IMR-90 (cell line): ENCODE measurements around the gene ERVH48-1. TPM values are rescaled to one million over a fixed set of nuclear protein-coding genes. Genes with fewer than 3 reads are reported as not detected.

ENCODE experiments used
- ATAC-seq: fragments of 200-7000 bp; cut with Tn5 transposase; 2 replicates; pipeline ENCODE4 v1.9.1; 2020; ENCODE audit warnings: low read depth, mild to moderate bottlenecking, moderate library complexity
- BruUV-seq: library from RNA; stranded (reverse); fragments of 400-500 nt; replicated peaks from 2 replicates; lab custom pipeline; 2021; lab: Mats Ljungman, UMichigan
- CTCF ChIA-PET: fragments of 300-600 bp; formaldehyde crosslinking; extraction: SDS; loops from one replicate; lab custom pipeline; 2021; ENCODE audit warnings: antibody characterized with exemption; lab: Yijun Ruan, JAX
- POLR2A ChIA-PET: fragments of 300-600 bp; sonication (Branson Sonifier 250); formaldehyde crosslinking; loops from one replicate; lab custom pipeline; 2022; ENCODE audit warnings: antibody characterized with exemption; ENCODE audit not compliant: unreplicated experiment; lab: Charles Lee
- DNase-seq: peaks from one replicate; pipeline ENCODE4 v3.0.0; 2013
- H2AFZ ChIP-seq: replicated peaks from 2 replicates; pipeline ENCODE3; 2013; ENCODE audit warnings: low read length, mild to moderate bottlenecking; ENCODE audit not compliant: poor library complexity
- H2AK5ac ChIP-seq: 2 replicates; pipeline ENCODE4 v1.6.1; 2013; ENCODE audit warnings: low read depth, low read length, inconsistent platforms
- H2AK9ac ChIP-seq: replicated peaks from 2 replicates; pipeline ENCODE3; 2013; ENCODE audit warnings: mild to moderate bottlenecking, low read depth, low read length, moderate library complexity; ENCODE audit not compliant: poor library complexity
- H2BK120ac ChIP-seq: 2 replicates; pipeline ENCODE4 v1.6.1; 2013; ENCODE audit warnings: low read depth, low read length, inconsistent platforms
- H2BK15ac ChIP-seq: 3 replicates; pipeline ENCODE4 v1.6.1; 2013; ENCODE audit warnings: low read depth, low read length, inconsistent platforms
- H2BK20ac ChIP-seq: 2 replicates; pipeline ENCODE4 v1.6.1; 2013; ENCODE audit warnings: low read depth, mild to moderate bottlenecking, inconsistent platforms, low read length, moderate library complexity
- H2BK5ac ChIP-seq: 2 replicates; pipeline ENCODE4 v1.6.1; 2013; ENCODE audit warnings: mild to moderate bottlenecking, low read depth, low read length, inconsistent platforms; ENCODE audit not compliant: poor library complexity, severe bottlenecking
- H3K14ac ChIP-seq: replicated peaks from 2 replicates; pipeline ENCODE4 v1.6.1; 2013; ENCODE audit warnings: low read depth, low read length, inconsistent platforms
- H3K18ac ChIP-seq: 2 replicates; pipeline ENCODE4 v1.6.1; 2013; ENCODE audit warnings: low read depth, low read length, control low read depth
- H3K23ac ChIP-seq: 2 replicates; pipeline ENCODE4 v1.6.1; 2013; ENCODE audit warnings: low read depth, low read length, inconsistent platforms
- H3K27ac ChIP-seq: 2 replicates; pipeline ENCODE4 v1.5.1; 2013; ENCODE audit warnings: mild to moderate bottlenecking, control low read depth, low read length; ENCODE audit not compliant: insufficient read depth
- H3K27me3 ChIP-seq: 2 replicates; pipeline ENCODE4 v1.6.1; 2013; ENCODE audit warnings: low read length; ENCODE audit not compliant: control insufficient read depth, insufficient read depth
- H3K36me3 ChIP-seq: 2 replicates; pipeline ENCODE4 v1.6.1; 2013; ENCODE audit warnings: low read length, mixed read lengths; ENCODE audit not compliant: control insufficient read depth, insufficient read depth
- H3K4ac ChIP-seq: 2 replicates; pipeline ENCODE4 v1.6.1; 2013; ENCODE audit warnings: low read depth, low read length, inconsistent platforms
- H3K4me1 ChIP-seq: 2 replicates; pipeline ENCODE4 v1.6.1; 2013; ENCODE audit warnings: low read length, mixed read lengths; ENCODE audit not compliant: control insufficient read depth, insufficient read depth
- H3K4me2 ChIP-seq: 2 replicates; pipeline ENCODE4 v1.6.1; 2013; ENCODE audit warnings: low read depth, mild to moderate bottlenecking, control low read depth, low read length, moderate library complexity
- H3K4me3 ChIP-seq: 2 replicates; pipeline ENCODE4 v1.5.1; 2013; ENCODE audit warnings: low read depth, mild to moderate bottlenecking, control low read depth, low read length, moderate library complexity; ENCODE audit not compliant: insufficient read depth
- H3K56ac ChIP-seq: 2 replicates; pipeline ENCODE4 v1.6.1; 2013; ENCODE audit warnings: low read length, inconsistent platforms; ENCODE audit not compliant: insufficient read depth; ENCODE audit errors: extremely low read depth
- H3K79me1 ChIP-seq, 2 experiments: 2 replicates each; pipeline ENCODE4 v1.6.1; 2013; ENCODE audit warnings: low read length in 2 of 2, inconsistent platforms in 1 of 2, low read depth in 1 of 2
- H3K9ac ChIP-seq: 2 replicates; pipeline ENCODE4 v1.6.1; 2013; ENCODE audit warnings: low read depth, low read length, control low read depth
- H3K9me1 ChIP-seq: 2 replicates; pipeline ENCODE4 v1.6.1; 2013; ENCODE audit warnings: low read length, inconsistent platforms; ENCODE audit not compliant: insufficient read depth
- H3K9me3 ChIP-seq: 2 replicates; pipeline ENCODE4 v1.6.1; 2013; ENCODE audit warnings: low read length; ENCODE audit not compliant: control insufficient read depth, insufficient read depth
- H4K20me1 ChIP-seq: 2 replicates; pipeline ENCODE4 v1.6.1; 2013; ENCODE audit warnings: low read length, inconsistent platforms; ENCODE audit not compliant: insufficient read depth
- H4K5ac ChIP-seq: 2 replicates; pipeline ENCODE4 v1.6.1; 2013; ENCODE audit warnings: mild to moderate bottlenecking, low read depth, low read length, control low read depth
- H4K8ac ChIP-seq, 2 experiments: 2 replicates each; pipeline ENCODE4 v1.6.1; 2013; ENCODE audit warnings: low read depth in 2 of 2, low read length in 2 of 2, control low read depth in 1 of 2, inconsistent platforms in 1 of 2
- H4K91ac ChIP-seq: 2 replicates; pipeline ENCODE4 v1.6.1; 2013; ENCODE audit warnings: low read depth, low read length, inconsistent platforms; ENCODE audit not compliant: insufficient read depth
- BHLHE40 ChIP-seq: fragments of 150-350 bp; IDR thresholded peaks from 2 replicates; pipeline ENCODE4 v1.6.1; 2016; ENCODE audit warnings: mild to moderate bottlenecking, low read depth, low read length
- CEBPB ChIP-seq: IDR thresholded peaks from 2 replicates; pipeline ENCODE4 v1.6.1; 2012; ENCODE audit warnings: low read depth, low read length, improper control_type of control experiment
- CHD1 ChIP-seq: IDR thresholded peaks from 2 replicates; pipeline ENCODE4 v1.6.1; 2012; ENCODE audit warnings: low read depth, low read length, improper control_type of control experiment
- FOS ChIP-seq: fragments of 150-350 bp; IDR thresholded peaks from 2 replicates; pipeline ENCODE4 v1.6.1; 2016; ENCODE audit warnings: low read depth, low read length
- MAFK ChIP-seq: IDR thresholded peaks from 2 replicates; pipeline ENCODE4 v1.6.1; 2012; ENCODE audit warnings: low read depth, low read length, improper control_type of control experiment
- MAZ ChIP-seq: IDR thresholded peaks from 2 replicates; pipeline ENCODE4 v1.6.1; 2012; ENCODE audit warnings: low read depth, mild to moderate bottlenecking, low read length, improper control_type of control experiment, moderate library complexity, borderline replicate concordance
- MXI1 ChIP-seq: IDR thresholded peaks from 2 replicates; pipeline ENCODE4 v1.6.1; 2012; ENCODE audit warnings: low read depth, mild to moderate bottlenecking, low read length, moderate library complexity, borderline replicate concordance
- NFE2L2 ChIP-seq: fragments of 150-350 bp; IDR thresholded peaks from 2 replicates; pipeline ENCODE4 v1.6.1; 2016; ENCODE audit warnings: low read depth, mild to moderate bottlenecking, low read length
- POLR2A ChIP-seq: IDR thresholded peaks from 2 replicates; pipeline ENCODE4 v1.6.1; 2012; ENCODE audit warnings: mild to moderate bottlenecking, low read depth, low read length
- RAD21 ChIP-seq: IDR thresholded peaks from 2 replicates; pipeline ENCODE4 v1.6.1; 2012; ENCODE audit warnings: low read length, improper control_type of control experiment
- RCOR1 ChIP-seq: IDR thresholded peaks from 2 replicates; pipeline ENCODE4 v1.6.1; 2012; ENCODE audit warnings: mild to moderate bottlenecking, low read length, improper control_type of control experiment; ENCODE audit not compliant: insufficient replicate concordance
- RFX5 ChIP-seq: IDR thresholded peaks from 2 replicates; pipeline ENCODE4 v1.8.0; 2012; ENCODE audit warnings: low read depth, mild to moderate bottlenecking, low read length, moderate library complexity
- SMC3 ChIP-seq: fragments of 150-350 bp; IDR thresholded peaks from 2 replicates; pipeline ENCODE4 v1.6.1; 2016; ENCODE audit warnings: low read depth, mild to moderate bottlenecking, antibody characterized with exemption, low read length, moderate library complexity
- WGBS, 2 experiments: methylation state at CpG; one replicate each; pipeline versions ENCODE4 v1.1.5 to v1.1.7; 2013; ENCODE audit warnings: missing lambda C conversion rate in 2 of 2; ENCODE audit not compliant: insufficient read length in 1 of 2; ENCODE audit errors: extremely low coverage in 2 of 2; 5-methylcytosine and 5-hydroxymethylcytosine counted together
- dilution Hi-C: fragments of 300-500 bp; cut with HindIII; formaldehyde crosslinking; loops from one replicate; pipeline ENCODE4 v1.14.3; 2018; ENCODE audit warnings: low sequenced_read_pairs; ENCODE audit not compliant: unreplicated experiment
- in situ Hi-C: fragments of 300-500 bp; cut with MboI; formaldehyde crosslinking; loops from 3 replicates; pipeline ENCODE4 v1.14.3; 2019; ENCODE audit warnings: low sequenced_read_pairs, inconsistent platforms, mixed read lengths
- intact Hi-C: fragments of 100-400 bp; cut with micrococcal nuclease; formaldehyde crosslinking; loops from 2 replicates; pipeline ENCODE4 v1.10.0; 2022
- polyA plus RNA-seq, 3 experiments: library from polyadenylated mRNA; depleted of rRNA; stranded (reverse); fragments of >200 nt; gene quantifications; 2 replicates each; pipeline ENCODE4 v1.2.3, GENCODE V29; 2012; ENCODE audit warnings: low replicate concordance in 1 of 3
- total RNA-seq: library from RNA; depleted of rRNA; stranded (reverse); fragments of >200 nt; gene quantifications from 2 replicates; pipeline ENCODE4 v1.2.3, GENCODE V29; 2012
- TF ChIP-seq, protein P1 (sequence below): fragments of 150-350 bp; IDR thresholded peaks from 2 replicates; pipeline ENCODE4 v1.6.1; 2016; ENCODE audit warnings: low read depth, mild to moderate bottlenecking, low read length, moderate library complexity, borderline replicate concordance
- TF ChIP-seq, protein P2 (sequence below): fragments of 150-350 bp; IDR thresholded peaks from 2 replicates; pipeline ENCODE4 v1.6.1; 2017; ENCODE audit warnings: mild to moderate bottlenecking, antibody characterized with exemption, low read length, low read depth

Gene ERVH48-1
- total and polyA plus RNA-seq, 2 of the 4 experiments (the other 2 are of a cell fraction): under 0.01 TPM; not detected in 1

DNA sequence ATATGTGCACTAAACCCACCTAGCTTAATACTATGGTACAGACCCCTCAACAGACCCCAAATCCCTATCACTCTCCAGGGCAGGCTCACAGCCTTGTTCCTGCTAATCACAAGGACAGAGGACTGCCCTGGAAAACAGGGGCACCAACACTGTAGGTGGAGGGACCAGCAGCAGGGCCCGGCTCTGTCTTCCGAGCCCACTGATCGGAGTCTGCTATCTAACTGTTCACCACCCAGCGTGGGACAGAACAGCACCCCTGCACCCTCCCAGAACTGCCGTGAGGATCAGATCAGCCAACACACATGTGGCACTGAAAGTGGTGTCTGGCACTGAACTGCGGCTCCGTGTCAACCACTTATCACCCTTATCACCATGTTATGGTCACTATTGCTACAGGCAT, 52.3 kb downstream of the ERVH48-1 start:
- no peaks in the 10 kb centered on the region for H3K4me1 ChIP-seq
- peaks cover 13% of the 10 kb centered on the region for H4K20me1 ChIP-seq
- no peak overlapping the region for H2BK5ac ChIP-seq
- H3K9me3 ChIP-seq: no peaks in the 10 kb centered on the region
- no peak overlapping the region for H2BK15ac ChIP-seq
- no peak overlapping the region for H4K91ac ChIP-seq
- no peak overlapping the region for H2BK120ac ChIP-seq
- dilution Hi-C loops: no loop called here
- no peak overlapping the region for H3K27ac ChIP-seq
- H2AK5ac ChIP-seq: no peak overlapping the region
- H2BK20ac ChIP-seq: no peak overlapping the region
- no peak overlapping the region for H3K18ac ChIP-seq
- POLR2A ChIA-PET: no interaction called here
- peaks cover 18 to 34% of the 10 kb centered on the region in 2 experiments; a peak in 3 of 4 replicates for H3K79me1 ChIP-seq
- H3K27me3 ChIP-seq: no peaks in the 10 kb centered on the region
- no peak overlapping the region for H3K56ac ChIP-seq
- in situ Hi-C loops: loop anchor here (25.0 kb wide), 1 partner anchor 111 kb away; no protein-coding TSS in a partner anchor
- peak overlapping the region; percentile 70 for H2AK9ac ChIP-seq
- H3K14ac ChIP-seq: no peak overlapping the region
- H4K5ac ChIP-seq: no peak overlapping the region
- intact Hi-C loops: no loop called here
- H3K4me2 ChIP-seq: no peak overlapping the region
- peaks cover 42% of the 10 kb centered on the region for H3K36me3 ChIP-seq
- no peak overlapping the region for H3K4ac ChIP-seq
- H3K9me1 ChIP-seq: no peaks in the 10 kb centered on the region; the same call in 1 of the 2 replicates
- 100% methylated on average over 3 of the region's 7 CpGs; no CpG with 5 or more reads in 1 of the 2 experiments for WGBS, 2 experiments
- ATAC-seq (no peak), DNase-seq (no peak)
- H2AFZ ChIP-seq: no peak overlapping the region
- no TSS peak for BruUV-seq
- no peak overlapping the region for H4K8ac ChIP-seq
- no peak overlapping the region for H3K9ac ChIP-seq
- no peak for TF ChIP-seq SMC3
- TF ChIP-seq POLR2A: no peak
- TF ChIP-seq RCOR1: no peak
- no peak for TF ChIP-seq MXI1
- TF ChIP-seq FOS: no peak
- TF ChIP-seq RFX5: no peak
- TF ChIP-seq RAD21: no peak
- TF ChIP-seq, protein P1, sequence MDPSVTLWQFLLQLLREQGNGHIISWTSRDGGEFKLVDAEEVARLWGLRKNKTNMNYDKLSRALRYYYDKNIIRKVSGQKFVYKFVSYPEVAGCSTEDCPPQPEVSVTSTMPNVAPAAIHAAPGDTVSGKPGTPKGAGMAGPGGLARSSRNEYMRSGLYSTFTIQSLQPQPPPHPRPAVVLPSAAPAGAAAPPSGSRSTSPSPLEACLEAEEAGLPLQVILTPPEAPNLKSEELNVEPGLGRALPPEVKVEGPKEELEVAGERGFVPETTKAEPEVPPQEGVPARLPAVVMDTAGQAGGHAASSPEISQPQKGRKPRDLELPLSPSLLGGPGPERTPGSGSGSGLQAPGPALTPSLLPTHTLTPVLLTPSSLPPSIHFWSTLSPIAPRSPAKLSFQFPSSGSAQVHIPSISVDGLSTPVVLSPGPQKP: no peak
- TF ChIP-seq MAFK: no peak
- TF ChIP-seq CEBPB: no peak
- TF ChIP-seq MAZ: no peak
- no peak for TF ChIP-seq BHLHE40
- TF ChIP-seq, protein P2, sequence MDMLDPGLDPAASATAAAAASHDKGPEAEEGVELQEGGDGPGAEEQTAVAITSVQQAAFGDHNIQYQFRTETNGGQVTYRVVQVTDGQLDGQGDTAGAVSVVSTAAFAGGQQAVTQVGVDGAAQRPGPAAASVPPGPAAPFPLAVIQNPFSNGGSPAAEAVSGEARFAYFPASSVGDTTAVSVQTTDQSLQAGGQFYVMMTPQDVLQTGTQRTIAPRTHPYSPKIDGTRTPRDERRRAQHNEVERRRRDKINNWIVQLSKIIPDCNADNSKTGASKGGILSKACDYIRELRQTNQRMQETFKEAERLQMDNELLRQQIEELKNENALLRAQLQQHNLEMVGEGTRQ: no peak
- TF ChIP-seq NFE2L2: no peak
- no peak for TF ChIP-seq CHD1
- CTCF ChIA-PET: no interaction called here
- no peak overlapping the region for H3K23ac ChIP-seq
- H3K4me3 ChIP-seq: no peak overlapping the region
